Activated T-cell treated with anti-CD3 and anti-CD28 coated beads, Interleukin-2, amount 50 U/mL, for 72 hours (primary cell): ENCODE measurements around the gene ARMC5. TPM values are rescaled to one million over a fixed set of nuclear protein-coding genes. Genes with fewer than 3 reads are reported as not detected.
A peak's percentile ranks its signal among the peaks of the same experiment; 100 is the strongest.
"Not testable (repeated sequence)": the region's sequence is repeated elsewhere in the genome, so short reads cannot be mapped to it uniquely, and the experiment has no call there.

Source experiments
- ATAC-seq, 2 donors: fragments of 150-1000 bp; cut with Tn5 transposase; replicated peaks in 1 of 2; 2 replicates each; pipeline ENCODE4 v1.10.0; 2021; ENCODE audit warnings: moderate library complexity in 2 of 2, mild to moderate bottlenecking in 1 of 2
- DNase-seq, 2 donors: peaks; one replicate each; pipeline ENCODE4 v3.0.0; 2021 to 2022; ENCODE audit warnings: mixed read lengths in 1 of 2
- H3K27ac Mint-ChIP-seq: one replicate; pipeline ENCODE4 v1.8.0; 2022; ENCODE audit warnings: mild to moderate bottlenecking, moderate library complexity, mixed read lengths
- H3K27me3 Mint-ChIP-seq: one replicate; pipeline ENCODE4 v1.8.0; 2022; ENCODE audit warnings: low read depth, mixed read lengths
- H3K36me3 Mint-ChIP-seq, 2 donors: one replicate each; pipeline ENCODE4 v1.8.0; 2022; ENCODE audit warnings: mixed read lengths in 2 of 2, mild to moderate bottlenecking in 1 of 2; ENCODE audit not compliant: insufficient read depth in 2 of 2
- H3K4me1 Mint-ChIP-seq: one replicate; pipeline ENCODE4 v1.8.0; 2022; ENCODE audit warnings: low read depth, mixed read lengths
- H3K4me3 Mint-ChIP-seq, 2 donors: one replicate each; pipeline ENCODE4 v1.8.0; 2022; ENCODE audit warnings: mild to moderate bottlenecking in 2 of 2, mixed read lengths in 2 of 2, moderate library complexity in 2 of 2
- H3K9me3 Mint-ChIP-seq, 2 donors: one replicate each; pipeline ENCODE4 v1.8.0; 2022; ENCODE audit warnings: mixed read lengths in 2 of 2
- total RNA-seq, 2 donors: library from RNA; stranded (reverse); gene quantifications; one replicate each; pipeline ENCODE4 v1.2.3, GENCODE V29; 2022

Gene ARMC5
- total RNA-seq, 2 donors from 2014 or later = 11.2 to 12.2 TPM

DNA sequence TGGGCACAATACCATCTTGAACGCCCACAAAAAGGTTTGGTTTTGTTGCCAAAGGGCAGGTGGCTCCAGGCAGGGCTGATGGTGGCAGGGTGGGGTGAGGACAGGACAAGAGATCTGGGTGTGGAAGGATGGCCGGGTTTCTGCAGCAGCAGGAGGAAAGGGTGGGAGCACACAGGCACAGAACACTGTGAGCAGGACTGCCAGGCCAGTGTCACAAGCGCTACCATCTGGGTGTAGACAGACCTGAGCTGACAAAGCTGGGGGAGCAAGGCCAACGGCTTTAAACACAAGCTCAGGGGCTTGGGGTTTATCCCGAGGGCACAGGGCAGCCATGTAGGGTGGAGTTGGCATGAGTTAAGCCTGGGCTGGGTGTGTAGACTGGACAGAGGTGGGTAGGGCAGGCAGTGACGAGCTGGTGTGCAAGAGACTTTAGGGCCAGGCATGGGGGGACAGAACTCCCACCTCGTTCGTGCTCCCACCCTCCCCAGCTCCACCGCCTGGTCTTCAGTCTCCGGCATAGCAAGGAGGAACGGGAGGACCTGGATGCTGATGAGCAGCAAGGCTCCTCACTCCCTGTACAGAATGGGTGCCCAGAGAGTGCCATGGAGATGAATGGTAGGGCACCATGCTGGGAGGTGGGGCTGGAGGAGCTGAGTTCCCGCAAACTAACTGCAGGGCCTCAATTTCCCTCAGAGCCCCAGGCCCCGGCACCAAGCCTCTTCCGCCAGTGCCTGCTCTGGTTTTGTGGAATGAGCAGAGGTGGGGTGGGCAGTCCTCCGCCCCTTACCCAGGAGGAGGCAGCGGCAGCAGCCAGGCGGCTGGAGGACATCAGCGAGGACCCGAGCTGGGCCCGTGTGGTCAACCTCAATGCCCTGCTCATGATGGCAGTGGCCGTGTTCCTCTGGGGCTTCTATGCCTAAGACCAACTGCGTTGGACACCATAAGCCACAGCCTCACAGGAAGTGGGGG, 30.6 kb downstream of the ARMC5 start:
- peak overlapping the region in 1 of 2 donors; percentile 53 for H3K4me3 Mint-ChIP-seq

DNA sequence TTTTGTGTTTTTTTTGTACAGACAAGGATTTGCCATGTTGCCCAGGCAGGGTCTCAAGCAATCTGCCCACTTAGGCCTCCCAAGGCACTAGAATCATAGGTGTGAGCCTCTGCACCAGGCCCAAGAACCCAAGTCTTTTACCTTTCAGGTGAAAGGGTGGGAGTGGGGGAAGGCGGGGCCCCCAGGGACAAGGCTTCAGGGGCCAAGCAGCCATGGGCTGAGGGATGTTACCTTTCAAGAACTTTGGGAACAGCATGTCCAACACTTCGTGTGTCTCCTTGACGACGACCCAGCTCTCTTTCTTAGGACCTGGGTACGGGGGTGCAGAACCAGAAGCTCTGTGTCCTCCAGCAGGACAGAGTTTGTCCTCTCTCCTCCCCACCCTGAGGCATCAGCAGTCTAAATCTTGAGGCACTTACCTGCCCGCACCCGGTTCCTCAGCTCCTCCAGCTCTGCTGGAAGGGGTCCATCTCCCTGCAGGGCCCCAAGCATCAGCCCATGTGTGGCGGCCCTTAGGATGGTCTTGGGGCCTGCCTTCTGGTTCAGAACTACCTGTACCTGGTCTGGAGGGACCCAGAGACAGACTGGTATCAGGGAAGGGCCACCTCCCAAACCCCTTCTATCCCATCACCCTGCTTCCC, 32.6 kb downstream of the ARMC5 start:
- DNase-seq = no peak
- no peak overlapping the region for H3K27ac Mint-ChIP-seq
- H3K9me3 Mint-ChIP-seq = no peaks in the 10 kb centered on the region
- no peaks in the 10 kb centered on the region for H3K36me3 Mint-ChIP-seq
- no peaks in the 10 kb centered on the region for H3K4me1 Mint-ChIP-seq
- ATAC-seq = no peak
- H3K27me3 Mint-ChIP-seq = no peaks in the 10 kb centered on the region
- no peak overlapping the region for H3K4me3 Mint-ChIP-seq

More for the DNA sequence above, 30.6 kb downstream of the ARMC5 start:
- H3K9me3 Mint-ChIP-seq = no peaks in the 10 kb centered on the region
- no peaks in the 10 kb centered on the region for H3K4me1 Mint-ChIP-seq
- H3K27ac Mint-ChIP-seq = no peak overlapping the region
- no peak for ATAC-seq
- DNase-seq = no peak
- H3K27me3 Mint-ChIP-seq = no peaks in the 10 kb centered on the region
- H3K36me3 Mint-ChIP-seq = no peaks in the 10 kb centered on the region

GRCh38 chr16:31493506-31494125, 34.3 kb downstream of the ARMC5 start:
- ATAC-seq (no peak), DNase-seq (no peak)
- H3K4me3 Mint-ChIP-seq = no peak overlapping the region
- no peaks in the 10 kb centered on the region for H3K27me3 Mint-ChIP-seq
- H3K4me1 Mint-ChIP-seq = no peaks in the 10 kb centered on the region
- no peaks in the 10 kb centered on the region for H3K9me3 Mint-ChIP-seq
- no peaks in the 10 kb centered on the region for H3K36me3 Mint-ChIP-seq
- no peak overlapping the region for H3K27ac Mint-ChIP-seq

DNA sequence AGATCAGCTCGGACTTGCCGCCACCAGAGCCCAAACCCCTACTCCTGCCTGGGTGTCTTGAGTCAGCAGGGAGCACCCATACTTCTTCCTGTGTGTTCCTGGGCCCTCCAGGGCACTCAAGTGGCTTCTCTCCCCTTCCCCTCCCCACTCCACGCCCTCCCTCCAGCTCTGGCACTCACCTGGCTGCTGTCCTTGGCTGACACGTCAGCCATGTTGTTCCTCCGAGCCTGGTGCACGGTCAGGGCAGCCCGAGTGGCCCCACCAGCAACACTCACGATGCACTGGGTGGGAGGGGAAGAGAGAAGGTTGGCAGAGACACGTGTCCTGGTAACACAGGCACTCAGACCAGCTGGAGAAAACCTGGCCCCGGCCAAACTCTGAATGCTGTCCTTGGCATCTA, 37.4 kb downstream of the ARMC5 start:
- no peak overlapping the region for H3K4me3 Mint-ChIP-seq
- DNase-seq = no peak
- no peak overlapping the region for H3K27ac Mint-ChIP-seq
- H3K9me3 Mint-ChIP-seq = no peaks in the 10 kb centered on the region
- H3K27me3 Mint-ChIP-seq = no peaks in the 10 kb centered on the region
- no peaks in the 10 kb centered on the region for H3K4me1 Mint-ChIP-seq
- no peaks in the 10 kb centered on the region for H3K36me3 Mint-ChIP-seq
- ATAC-seq = no peak

DNA sequence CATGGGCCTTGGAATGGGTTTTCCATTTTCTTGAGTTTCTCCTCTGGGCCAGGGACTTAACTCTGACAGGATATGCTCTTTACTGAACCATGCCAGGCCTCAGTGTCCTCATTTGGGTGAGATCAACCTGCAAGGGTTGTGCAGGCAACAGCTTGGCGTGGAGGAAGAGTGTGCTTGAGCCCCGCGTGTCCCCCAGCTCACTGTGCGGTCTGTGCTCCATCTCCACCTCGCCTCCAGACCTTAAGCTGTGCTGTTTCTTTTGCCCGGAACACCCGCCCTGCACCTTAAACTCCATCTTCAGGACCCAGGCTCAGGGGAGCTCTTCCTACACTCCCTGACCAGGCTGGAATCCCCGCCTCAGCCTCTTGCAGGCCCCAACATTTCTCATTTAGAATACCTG, 39.2 kb downstream of the ARMC5 start:
- Mint-ChIP-seq H3K27ac (no peak overlapping the region), H3K4me1 (no peaks in the 10 kb centered on the region), H3K36me3 (no peaks in the 10 kb centered on the region), H3K4me3 (no peak overlapping the region), H3K27me3 (no peaks in the 10 kb centered on the region), H3K9me3 (no peaks in the 10 kb centered on the region)
- DNase-seq (no peak), ATAC-seq (no peak)

DNA sequence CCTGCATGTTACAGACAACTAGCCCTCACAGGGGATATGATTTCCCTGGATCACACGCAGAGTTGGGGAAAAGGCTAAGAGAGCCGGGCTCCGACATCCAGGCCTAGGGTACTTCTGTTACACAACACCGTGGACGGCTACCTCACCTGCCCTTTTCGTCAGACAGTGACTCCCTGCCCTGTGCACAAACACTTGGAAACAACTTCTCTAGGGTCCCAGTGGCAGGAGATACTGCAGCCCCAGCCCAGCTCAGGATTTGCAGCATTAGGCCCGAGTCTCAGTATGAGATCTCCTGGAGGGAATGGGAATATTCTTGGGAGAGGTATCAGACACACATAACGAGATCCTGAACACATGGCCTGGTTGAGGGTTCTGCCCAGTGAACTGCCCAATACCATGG, 40.6 kb downstream of the ARMC5 start:
- no peak overlapping the region for H3K27ac Mint-ChIP-seq
- DNase-seq = no peak

DNA sequence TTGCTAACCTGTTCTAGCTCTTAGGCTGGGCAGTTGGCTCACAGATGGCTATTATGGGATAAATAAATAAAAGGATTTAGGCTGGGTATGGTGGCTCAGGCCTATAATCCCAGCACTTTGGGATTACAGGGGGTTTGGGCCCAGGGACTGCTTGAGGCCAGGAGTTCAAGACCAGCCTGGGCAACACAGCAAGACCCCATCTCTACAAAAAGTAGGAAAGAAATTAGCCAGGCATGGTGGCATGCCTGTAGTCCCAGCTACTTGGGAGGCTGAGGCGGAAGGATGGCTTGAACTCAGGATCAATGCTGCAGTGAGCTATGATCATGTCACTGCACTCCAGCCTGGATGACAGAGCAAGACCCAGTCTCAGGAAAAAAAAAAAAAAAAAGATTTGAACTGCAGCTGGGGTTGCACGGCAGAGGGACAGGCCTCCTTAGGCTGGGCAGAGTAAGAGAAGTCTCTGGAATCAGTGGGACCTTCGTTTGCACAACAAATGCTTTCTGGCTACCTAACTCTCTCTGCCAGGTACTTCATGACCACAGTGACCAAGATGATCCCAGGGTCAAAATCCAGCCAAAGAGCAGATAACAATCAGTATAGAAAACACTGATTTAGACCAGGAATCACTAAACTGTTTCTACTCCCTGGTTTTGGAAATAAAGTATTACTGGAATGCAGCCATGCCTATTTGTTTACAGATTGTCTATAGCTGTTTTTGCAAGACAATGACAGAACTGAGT, 42.1 kb downstream of the ARMC5 start:
- no peak overlapping the region for H3K27ac Mint-ChIP-seq
- H3K27me3 Mint-ChIP-seq = no peaks in the 10 kb centered on the region
- no peak for DNase-seq
- peaks cover 2 to 3% of the 10 kb centered on the region in 2 donors for H3K36me3 Mint-ChIP-seq
- H3K9me3 Mint-ChIP-seq = no peaks in the 10 kb centered on the region
- no peak overlapping the region for H3K4me3 Mint-ChIP-seq
- no peak for ATAC-seq
- peaks cover 16% of the 10 kb centered on the region for H3K4me1 Mint-ChIP-seq

More for the DNA sequence above, 40.6 kb downstream of the ARMC5 start:
- no peaks in the 10 kb centered on the region for H3K27me3 Mint-ChIP-seq
- H3K4me3 Mint-ChIP-seq = no peak overlapping the region
- ATAC-seq = no peak
- peaks cover 1% of the 10 kb centered on the region for H3K4me1 Mint-ChIP-seq
- no peaks in the 10 kb centered on the region for H3K36me3 Mint-ChIP-seq
- no peaks in the 10 kb centered on the region for H3K9me3 Mint-ChIP-seq

GRCh38 chr16:31501966-31502348, 42.7 kb downstream of the ARMC5 start:
- H3K36me3 Mint-ChIP-seq = peaks cover 2 to 3% of the 10 kb centered on the region in 2 donors
- H3K9me3 Mint-ChIP-seq = no peaks in the 10 kb centered on the region
- no peak overlapping the region for H3K27ac Mint-ChIP-seq
- no peak overlapping the region for H3K4me3 Mint-ChIP-seq
- H3K27me3 Mint-ChIP-seq = no peaks in the 10 kb centered on the region
- peaks cover 21% of the 10 kb centered on the region for H3K4me1 Mint-ChIP-seq
- DNase-seq (no peak), ATAC-seq (no peak)

DNA sequence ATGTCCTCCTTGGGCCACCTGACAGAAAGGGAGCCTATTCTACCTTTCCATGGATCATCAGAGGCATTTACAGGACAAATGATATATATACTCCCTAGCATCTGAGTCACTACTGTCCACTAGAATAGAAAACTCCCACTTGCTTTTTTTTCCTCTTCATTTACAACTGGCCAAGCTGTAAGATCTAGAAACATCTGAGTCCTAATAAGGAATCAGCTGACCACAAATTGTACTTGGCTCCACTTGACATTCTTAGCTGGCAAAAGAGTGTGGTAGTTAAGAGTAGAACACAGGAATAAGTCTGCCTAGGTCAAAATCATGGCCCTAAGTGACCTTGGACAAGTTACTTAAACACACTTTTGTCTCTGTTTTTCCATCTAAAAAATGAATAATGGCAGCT, 43.7 kb downstream of the ARMC5 start:
- no peak overlapping the region for H3K27ac Mint-ChIP-seq
- H3K4me1 Mint-ChIP-seq = peaks cover 28% of the 10 kb centered on the region
- H3K4me3 Mint-ChIP-seq = no peak overlapping the region
- ATAC-seq (no peak), DNase-seq (no peak)
- no peaks in the 10 kb centered on the region for H3K9me3 Mint-ChIP-seq
- H3K36me3 Mint-ChIP-seq = peaks cover 2 to 3% of the 10 kb centered on the region in 2 donors
- H3K27me3 Mint-ChIP-seq = no peaks in the 10 kb centered on the region

- not testable (repeated sequence) for ATAC-seq, H3K9me3 Mint-ChIP-seq, H3K4me3 Mint-ChIP-seq, H3K36me3 Mint-ChIP-seq, H3K27ac Mint-ChIP-seq, H3K27me3 Mint-ChIP-seq, DNase-seq
- peaks cover 30% of the 10 kb centered on the region for H3K4me1 Mint-ChIP-seq
Measured at GRCh38 chr16:31503555-31503954, 44.3 kb downstream of the ARMC5 start.

DNA sequence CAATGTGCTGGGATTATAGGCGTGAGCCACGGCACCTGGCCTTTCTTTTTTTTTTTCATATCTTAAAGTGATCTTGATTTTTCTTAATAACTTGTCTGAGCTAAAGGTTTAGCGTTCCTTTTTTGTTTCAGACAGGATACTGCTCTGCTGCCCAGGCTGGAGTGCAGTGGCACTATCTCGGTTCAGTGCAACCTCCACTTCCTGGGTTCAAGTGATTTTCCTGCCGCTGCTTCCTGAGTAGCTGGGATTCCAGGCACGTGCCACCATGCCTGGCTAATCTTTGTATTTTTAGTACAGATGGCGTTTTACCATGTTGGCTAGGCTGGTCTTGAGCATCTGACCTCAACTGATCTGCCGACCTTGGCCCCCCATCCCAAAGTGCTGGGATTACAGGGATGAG, 44.9 kb downstream of the ARMC5 start:
- Mint-ChIP-seq H3K4me1 (peaks cover 36% of the 10 kb centered on the region), H3K4me3 (no peak overlapping the region), H3K27ac (no peak overlapping the region), H3K36me3 (peaks cover 2 to 7% of the 10 kb centered on the region in 2 donors), H3K9me3 (no peaks in the 10 kb centered on the region), H3K27me3 (no peaks in the 10 kb centered on the region)
- ATAC-seq (no peak), DNase-seq (no peak)

- H3K9me3 Mint-ChIP-seq = peaks cover 0 to 2% of the 10 kb centered on the region in 2 donors
- H3K4me1 Mint-ChIP-seq = peaks cover 49% of the 10 kb centered on the region
- ATAC-seq (peak; percentile 67 to 76), DNase-seq (peak; percentile 31 to 37)
- H3K36me3 Mint-ChIP-seq = peaks cover 2 to 7% of the 10 kb centered on the region in 2 donors
- peak overlapping the region in 1 of 2 donors; percentile 54 for H3K4me3 Mint-ChIP-seq
- no peaks in the 10 kb centered on the region for H3K27me3 Mint-ChIP-seq
- H3K27ac Mint-ChIP-seq = peak overlapping the region; percentile 79
Measured at GRCh38 chr16:31505483-31505882, 46.2 kb downstream of the ARMC5 start.

DNA sequence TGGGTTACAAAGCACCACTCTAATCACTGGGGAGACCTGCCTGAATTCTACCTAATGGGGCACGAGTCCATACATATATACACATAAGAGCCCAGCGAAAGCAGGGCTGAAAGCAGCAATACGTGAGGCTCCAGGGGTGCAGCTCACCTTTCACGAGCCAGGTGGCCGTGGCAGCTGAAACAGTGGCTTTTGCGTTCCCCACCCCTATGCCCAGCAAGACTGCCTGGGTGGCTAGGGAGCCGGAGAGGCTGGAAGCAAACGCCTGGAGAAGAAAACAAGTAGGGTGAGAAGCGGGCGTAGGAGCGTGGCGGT, 48.3 kb downstream of the ARMC5 start:
- ATAC-seq = no peak
- H3K27ac Mint-ChIP-seq = peak overlapping the region; percentile 97

More for the DNA sequence above, 48.3 kb downstream of the ARMC5 start:
- no peaks in the 10 kb centered on the region for H3K27me3 Mint-ChIP-seq
- DNase-seq = no peak
- H3K36me3 Mint-ChIP-seq = peaks cover 2 to 7% of the 10 kb centered on the region in 2 donors
- peaks cover 0 to 2% of the 10 kb centered on the region in 2 donors for H3K9me3 Mint-ChIP-seq
- peaks cover 52% of the 10 kb centered on the region for H3K4me1 Mint-ChIP-seq
- H3K4me3 Mint-ChIP-seq = peak overlapping the region; percentile 93 to 99
